ENCODE measurements around the gene CCNL1. TPM values are rescaled to one million over a fixed set of nuclear protein-coding genes. Genes with fewer than 3 reads are reported as not detected.

CCNL1 gene
- total and polyA plus RNA-seq, 2 of the 8 experiments (the other 6 are each of a cell fraction or from before 2014, with no cell fraction given) = 64.5 to 68.6 TPM

GRCh38 chr3:157154563-157155330 is 5.2 kb downstream of the CCNL1 start (continued):
- no peak for TF ChIP-seq EP300 (IDR thresholded peaks at IDR 0.05; ENCODE audit: borderline replicate concordance in 1 of 2, low read depth in 2 of 2, low read length in 2 of 2)
- TF ChIP-seq SIN3A (conservative IDR thresholded peaks at IDR 0.05 in 1 of 2, IDR thresholded peaks at IDR 0.05 in 1 of 2; ENCODE audit: low read depth in 1 of 2, low read length in 2 of 2) = no peak
- no peak for TF ChIP-seq JUND (IDR thresholded peaks at IDR 0.05; ENCODE audit: low read length)
- TF ChIP-seq TAF1 (IDR thresholded peaks at IDR 0.05; ENCODE audit: low read depth, low read length) = no peak
- no peak for TF ChIP-seq BCL11A (IDR thresholded peaks at IDR 0.05; ENCODE audit: low read depth in 2 of 2, low read length in 2 of 2)
- no peak for TF ChIP-seq BACH1 (IDR thresholded peaks at IDR 0.05; ENCODE audit: low read length)
- TF ChIP-seq NRF1 (IDR thresholded peaks at IDR 0.05; ENCODE audit: low read depth, low read length) = no peak
- no peak for TF ChIP-seq SP2 (IDR thresholded peaks at IDR 0.05; ENCODE audit: low read length)
- no peak for TF ChIP-seq MAFK (IDR thresholded peaks at IDR 0.05; ENCODE audit: low read depth, low read length)
- TF ChIP-seq TBP (IDR thresholded peaks at IDR 0.05; ENCODE audit: low read depth, low read length) = no peak
- TF ChIP-seq SP1 (IDR thresholded peaks at IDR 0.05; ENCODE audit: low read depth, low read length) = no peak
